ENCODE results near the gene ZNF668.

DNA sequence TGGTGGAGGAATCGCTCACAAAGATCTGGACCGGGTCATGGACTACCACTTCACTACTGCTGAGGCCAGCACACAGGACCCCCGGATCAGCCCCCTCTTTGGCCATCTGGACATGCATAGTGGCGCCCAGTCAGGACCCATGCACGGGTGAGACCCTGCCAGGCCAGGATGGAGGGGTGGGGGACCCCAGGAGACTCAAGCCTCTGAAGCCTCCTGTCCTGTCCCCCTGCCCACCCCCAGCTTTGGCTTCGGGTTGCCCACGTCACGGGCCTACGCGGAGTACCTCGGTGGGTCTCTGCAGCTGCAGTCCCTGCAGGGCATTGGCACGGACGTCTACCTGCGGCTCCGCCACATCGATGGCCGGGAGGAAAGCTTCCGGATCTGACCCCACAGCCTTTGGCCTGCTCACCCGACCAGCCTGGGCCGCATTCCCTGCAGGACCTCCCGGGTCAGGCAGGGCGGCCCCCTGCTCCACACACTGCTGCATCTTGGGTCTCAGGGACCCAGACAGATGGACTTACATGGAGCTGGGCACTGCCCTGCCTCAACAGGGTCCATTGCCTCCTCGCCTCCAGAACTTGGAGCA, 37.9 kb upstream of the ZNF668 start:
- TF ChIP-seq EZH2 (IDR thresholded peaks at IDR 0.05; ENCODE audit: low read depth, unreplicated experiment) (no peak), JUNB (IDR thresholded peaks at IDR 0.05; ENCODE audit: unreplicated experiment) (no peak), CTCF (conservative IDR thresholded peaks at IDR 0.05; ENCODE audit: low read depth in 2 of 2) (no peak), ZNF331 (CRISPR knock-in tag; IDR thresholded peaks at IDR 0.05; ENCODE audit: low read depth) (no peak), POLR2AphosphoS5 (IDR thresholded peaks at IDR 0.05; ENCODE audit: low read depth) (no peak), EZH2phosphoT487 (IDR thresholded peaks at IDR 0.05; ENCODE audit: unreplicated experiment) (no peak), ETS1 (IDR thresholded peaks at IDR 0.05) (no peak), ZNF462 (CRISPR knock-in tag; IDR thresholded peaks at IDR 0.05) (no peak)
- TF ChIP-seq, protein P1, sequence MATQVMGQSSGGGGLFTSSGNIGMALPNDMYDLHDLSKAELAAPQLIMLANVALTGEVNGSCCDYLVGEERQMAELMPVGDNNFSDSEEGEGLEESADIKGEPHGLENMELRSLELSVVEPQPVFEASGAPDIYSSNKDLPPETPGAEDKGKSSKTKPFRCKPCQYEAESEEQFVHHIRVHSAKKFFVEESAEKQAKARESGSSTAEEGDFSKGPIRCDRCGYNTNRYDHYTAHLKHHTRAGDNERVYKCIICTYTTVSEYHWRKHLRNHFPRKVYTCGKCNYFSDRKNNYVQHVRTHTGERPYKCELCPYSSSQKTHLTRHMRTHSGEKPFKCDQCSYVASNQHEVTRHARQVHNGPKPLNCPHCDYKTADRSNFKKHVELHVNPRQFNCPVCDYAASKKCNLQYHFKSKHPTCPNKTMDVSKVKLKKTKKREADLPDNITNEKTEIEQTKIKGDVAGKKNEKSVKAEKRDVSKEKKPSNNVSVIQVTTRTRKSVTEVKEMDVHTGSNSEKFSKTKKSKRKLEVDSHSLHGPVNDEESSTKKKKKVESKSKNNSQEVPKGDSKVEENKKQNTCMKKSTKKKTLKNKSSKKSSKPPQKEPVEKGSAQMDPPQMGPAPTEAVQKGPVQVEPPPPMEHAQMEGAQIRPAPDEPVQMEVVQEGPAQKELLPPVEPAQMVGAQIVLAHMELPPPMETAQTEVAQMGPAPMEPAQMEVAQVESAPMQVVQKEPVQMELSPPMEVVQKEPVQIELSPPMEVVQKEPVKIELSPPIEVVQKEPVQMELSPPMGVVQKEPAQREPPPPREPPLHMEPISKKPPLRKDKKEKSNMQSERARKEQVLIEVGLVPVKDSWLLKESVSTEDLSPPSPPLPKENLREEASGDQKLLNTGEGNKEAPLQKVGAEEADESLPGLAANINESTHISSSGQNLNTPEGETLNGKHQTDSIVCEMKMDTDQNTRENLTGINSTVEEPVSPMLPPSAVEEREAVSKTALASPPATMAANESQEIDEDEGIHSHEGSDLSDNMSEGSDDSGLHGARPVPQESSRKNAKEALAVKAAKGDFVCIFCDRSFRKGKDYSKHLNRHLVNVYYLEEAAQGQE (IDR thresholded peaks at IDR 0.05; ENCODE audit: unreplicated experiment), result no peak
